T-helper 2 cell treated with Interferon-gamma antibody and Interleukin-4, amounts not matched to agents 5 μg/mL and 100 μg/mL, for 36 hours (primary cell): ENCODE measurements around the gene CPNE4.

Source experiments
- DNase-seq: peaks from one replicate; pipeline ENCODE4 v3.0.0; 2021; ENCODE audit warnings: low spot score
- H3K27ac Mint-ChIP-seq: one replicate; pipeline ENCODE4 v1.8.0; 2021; ENCODE audit warnings: mild to moderate bottlenecking, mixed read lengths
- H3K27me3 Mint-ChIP-seq: one replicate; pipeline ENCODE4 v1.8.0; 2021; ENCODE audit warnings: low read depth, mixed read lengths
- H3K36me3 Mint-ChIP-seq: one replicate; pipeline ENCODE4 v1.8.0; 2021; ENCODE audit warnings: low read depth, mixed read lengths
- H3K4me1 Mint-ChIP-seq: one replicate; pipeline ENCODE4 v1.8.0; 2021; ENCODE audit warnings: low read depth, mixed read lengths
- H3K4me3 Mint-ChIP-seq: one replicate; pipeline ENCODE4 v1.8.0; 2022; ENCODE audit warnings: mild to moderate bottlenecking, moderate library complexity, mixed read lengths
- H3K9me3 Mint-ChIP-seq: one replicate; pipeline ENCODE4 v1.8.0; 2021; ENCODE audit warnings: mixed read lengths

The CPNE4 gene

DNA sequence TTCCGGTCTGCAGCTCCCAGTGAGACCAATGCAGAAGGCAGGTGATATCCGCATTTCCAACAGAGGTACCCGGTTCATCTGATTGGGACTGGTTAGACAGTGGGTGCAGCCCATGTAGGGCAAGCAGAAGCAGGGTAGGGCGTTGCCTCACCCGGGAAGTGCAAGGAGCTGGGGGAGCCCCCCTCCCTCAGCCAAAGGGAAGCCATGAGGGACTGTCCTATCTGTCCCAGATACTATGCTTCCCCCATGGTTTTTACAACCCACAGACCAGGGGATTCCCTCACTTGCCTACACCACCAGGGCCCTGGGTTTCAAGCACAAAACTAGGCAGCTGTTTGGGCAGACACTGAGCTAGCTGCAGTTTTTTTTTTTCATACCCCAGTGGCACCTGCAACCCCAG, 71.8 kb downstream of the CPNE4 start:
- no peaks in the 10 kb centered on the region for H3K36me3 Mint-ChIP-seq
- DNase-seq, result no peak
- no peaks in the 10 kb centered on the region for H3K4me1 Mint-ChIP-seq
- H3K27ac Mint-ChIP-seq, result no peak overlapping the region
- no peaks in the 10 kb centered on the region for H3K27me3 Mint-ChIP-seq
- H3K9me3 Mint-ChIP-seq, result peaks cover 14% of the 10 kb centered on the region
- no peak overlapping the region for H3K4me3 Mint-ChIP-seq

DNA sequence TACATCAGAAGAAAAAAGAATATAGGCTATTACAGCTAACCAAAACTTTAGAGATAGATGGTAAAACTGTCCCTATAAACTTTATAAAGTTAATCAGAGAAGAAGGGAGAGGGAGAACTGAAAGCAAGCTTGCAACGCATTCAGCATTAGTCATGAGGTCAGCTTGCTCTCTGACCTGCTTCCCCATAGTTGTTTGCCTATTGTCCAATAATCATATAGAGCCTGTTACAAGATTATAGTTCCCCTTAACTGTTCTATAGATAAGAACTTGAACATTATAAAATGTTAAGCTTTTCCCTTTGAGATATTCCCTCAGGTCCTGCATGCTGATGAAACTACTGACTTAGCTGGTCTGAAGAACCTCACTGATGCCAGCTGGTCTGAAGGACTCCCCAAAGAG, 74.5 kb downstream of the CPNE4 start:
- no peak for DNase-seq
- Mint-ChIP-seq H3K4me1 (no peaks in the 10 kb centered on the region), H3K9me3 (peaks cover 2% of the 10 kb centered on the region), H3K27ac (no peak overlapping the region), H3K27me3 (no peaks in the 10 kb centered on the region), H3K4me3 (no peak overlapping the region), H3K36me3 (no peaks in the 10 kb centered on the region)

DNA sequence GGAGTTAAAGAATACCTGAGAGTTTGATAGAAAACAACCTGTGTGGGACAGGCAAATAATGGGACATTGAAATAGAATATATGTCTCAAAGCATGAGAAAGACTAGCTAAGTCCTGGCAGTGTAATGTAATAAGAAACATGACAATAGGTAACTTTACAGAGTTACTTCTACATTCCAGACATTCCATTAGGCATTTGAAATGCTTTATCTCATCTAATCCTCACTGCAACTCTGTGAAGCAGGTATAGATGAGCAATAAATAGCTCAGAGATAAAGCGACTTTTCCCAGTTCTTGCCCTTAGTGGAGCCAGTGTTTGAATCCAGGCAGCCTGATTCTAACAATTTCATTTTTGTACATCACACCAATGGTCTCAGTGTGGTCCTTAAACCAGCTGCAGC, 76.8 kb downstream of the CPNE4 start:
- Mint-ChIP-seq H3K36me3 (no peaks in the 10 kb centered on the region), H3K9me3 (no peaks in the 10 kb centered on the region)

DNA sequence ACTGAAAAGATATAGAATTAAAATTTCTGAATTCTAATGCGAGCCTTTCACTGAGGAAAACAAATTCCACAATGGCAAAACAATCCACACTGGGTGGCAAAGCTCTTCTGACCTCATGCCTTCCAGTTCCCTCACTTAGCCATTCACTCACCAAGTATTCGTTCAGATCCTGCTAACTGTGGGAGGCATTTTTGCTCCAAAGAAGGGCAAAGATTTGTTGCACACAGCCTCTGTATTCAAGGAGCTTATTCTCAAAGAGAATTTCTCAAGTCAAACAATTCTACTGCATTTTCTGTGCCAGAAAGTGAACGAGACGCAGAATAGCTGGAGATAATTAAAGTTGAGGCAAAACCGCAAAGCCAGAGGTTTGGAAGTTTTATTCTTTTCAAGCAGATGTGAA, 77.3 kb downstream of the CPNE4 start:
- H3K4me1 Mint-ChIP-seq, result no peaks in the 10 kb centered on the region
- no peaks in the 10 kb centered on the region for H3K9me3 Mint-ChIP-seq
- no peak for DNase-seq
- no peak overlapping the region for H3K4me3 Mint-ChIP-seq
- H3K27me3 Mint-ChIP-seq, result no peaks in the 10 kb centered on the region
- no peaks in the 10 kb centered on the region for H3K36me3 Mint-ChIP-seq
- H3K27ac Mint-ChIP-seq, result no peak overlapping the region

More for the DNA sequence above, 76.8 kb downstream of the CPNE4 start:
- Mint-ChIP-seq H3K27ac (no peak overlapping the region), H3K4me1 (no peaks in the 10 kb centered on the region), H3K4me3 (no peak overlapping the region), H3K27me3 (no peaks in the 10 kb centered on the region)
- no peak for DNase-seq

DNA sequence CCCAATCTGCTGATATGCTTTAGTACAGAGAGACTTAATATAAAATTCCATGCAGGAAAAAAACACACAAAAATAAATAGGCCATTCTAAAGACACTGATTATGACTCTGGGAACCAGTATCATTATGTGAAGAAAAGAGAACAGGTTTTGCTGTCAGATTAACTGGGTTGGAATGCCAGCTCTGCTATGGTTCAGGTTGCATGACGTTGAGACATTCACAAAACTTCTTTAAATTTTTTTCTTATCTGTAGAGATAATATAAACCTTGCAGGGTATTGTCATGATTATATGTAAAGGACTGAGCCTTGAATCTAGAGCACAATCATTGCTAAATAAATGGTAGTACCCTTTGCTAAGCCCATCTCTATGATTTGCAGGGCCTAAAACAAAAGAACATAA, 86.0 kb downstream of the CPNE4 start:
- DNase-seq, result no peak
- H3K27ac Mint-ChIP-seq, result no peak overlapping the region
- H3K9me3 Mint-ChIP-seq, result no peaks in the 10 kb centered on the region
- H3K4me1 Mint-ChIP-seq, result no peaks in the 10 kb centered on the region
- no peaks in the 10 kb centered on the region for H3K27me3 Mint-ChIP-seq
- H3K4me3 Mint-ChIP-seq, result no peak overlapping the region
- H3K36me3 Mint-ChIP-seq, result no peaks in the 10 kb centered on the region

DNA sequence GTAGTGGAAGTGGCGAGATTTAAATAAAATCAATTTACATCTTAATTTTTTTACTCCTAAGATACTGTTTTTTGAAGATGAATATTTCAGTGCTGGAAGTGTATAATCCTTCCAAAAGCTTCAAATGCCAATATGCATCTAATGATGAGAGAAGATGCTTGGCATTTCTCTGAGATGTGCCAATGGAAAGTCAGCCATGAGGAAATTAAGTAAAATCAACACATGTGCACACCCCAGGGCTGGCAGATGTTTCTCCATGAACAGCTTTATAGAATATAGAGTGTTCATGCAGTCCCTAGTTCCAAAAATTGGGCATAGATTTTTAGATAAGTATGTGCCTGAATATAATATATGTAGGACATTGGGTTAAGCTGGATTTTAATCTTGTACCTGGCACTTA, 90.1 kb downstream of the CPNE4 start:
- Mint-ChIP-seq H3K4me3 (no peak overlapping the region), H3K27me3 (no peaks in the 10 kb centered on the region), H3K36me3 (no peaks in the 10 kb centered on the region), H3K9me3 (no peaks in the 10 kb centered on the region), H3K4me1 (no peaks in the 10 kb centered on the region), H3K27ac (no peak overlapping the region)
- DNase-seq, result no peak

DNA sequence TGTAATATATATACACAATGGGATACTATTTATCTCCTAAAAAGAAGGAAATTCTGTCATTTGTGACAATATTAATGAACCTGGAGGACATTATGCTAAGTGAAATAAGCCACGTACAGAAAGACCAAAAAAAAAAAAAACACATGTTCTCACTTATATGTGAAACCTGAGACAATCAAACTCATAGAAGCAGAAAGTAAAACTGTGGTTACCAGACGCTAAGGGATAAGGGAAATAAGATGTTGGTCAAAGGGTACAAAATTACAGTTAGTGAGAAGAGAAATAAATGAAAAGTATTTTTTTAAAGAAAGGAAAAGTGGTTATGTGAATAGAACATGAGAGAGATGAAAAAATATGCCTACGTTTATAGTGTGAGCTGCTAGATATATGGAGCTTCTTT, 101.1 kb downstream of the CPNE4 start:
- no peaks in the 10 kb centered on the region for H3K36me3 Mint-ChIP-seq
- no peaks in the 10 kb centered on the region for H3K9me3 Mint-ChIP-seq
- no peak for DNase-seq
- H3K4me3 Mint-ChIP-seq, result no peak overlapping the region
- no peaks in the 10 kb centered on the region for H3K4me1 Mint-ChIP-seq
- no peak overlapping the region for H3K27ac Mint-ChIP-seq
- no peaks in the 10 kb centered on the region for H3K27me3 Mint-ChIP-seq

DNA sequence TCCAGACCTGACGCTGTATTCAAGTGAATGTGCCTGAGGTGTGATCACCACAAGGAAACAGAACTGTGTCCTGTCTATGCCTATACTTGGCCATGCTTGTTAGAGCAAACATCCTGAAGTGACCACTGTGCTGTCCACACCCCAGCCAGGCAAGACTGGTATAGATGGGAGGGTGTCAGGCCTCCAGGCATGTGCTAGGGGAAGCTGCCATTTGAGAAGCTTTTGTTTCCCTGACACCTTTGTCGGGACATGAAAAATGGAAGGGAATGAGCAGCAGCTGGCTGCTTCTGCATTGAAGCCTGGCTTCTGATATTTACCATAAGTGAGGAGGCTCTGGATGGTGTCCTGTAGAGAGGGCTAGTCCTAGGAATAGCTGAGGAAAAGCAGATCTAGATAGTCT, 106.2 kb downstream of the CPNE4 start:
- H3K9me3 Mint-ChIP-seq, result no peaks in the 10 kb centered on the region
- no peak overlapping the region for H3K27ac Mint-ChIP-seq
- DNase-seq, result no peak
- H3K27me3 Mint-ChIP-seq, result no peaks in the 10 kb centered on the region
- no peaks in the 10 kb centered on the region for H3K36me3 Mint-ChIP-seq
- H3K4me3 Mint-ChIP-seq, result no peak overlapping the region
- no peaks in the 10 kb centered on the region for H3K4me1 Mint-ChIP-seq

DNA sequence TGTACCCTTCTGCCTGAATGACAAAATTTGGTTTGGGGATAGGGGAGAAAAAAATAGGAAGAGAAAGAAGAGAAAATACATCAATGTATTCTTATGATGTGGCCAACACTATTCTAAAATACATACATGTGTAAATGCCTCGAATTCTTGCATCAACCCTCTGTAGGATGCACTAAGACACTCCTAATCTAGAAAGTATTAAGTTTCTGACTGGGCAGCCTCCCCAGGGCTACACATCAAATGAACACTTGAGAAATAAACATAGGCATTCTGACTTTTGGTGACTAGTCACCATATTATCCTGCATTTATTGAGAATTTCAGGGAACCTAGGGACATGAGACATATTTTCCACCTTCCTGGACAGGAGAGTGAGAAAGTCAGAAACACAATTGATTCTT, 109.2 kb downstream of the CPNE4 start:
- Mint-ChIP-seq H3K4me3 (no peak overlapping the region), H3K27ac (no peak overlapping the region), H3K27me3 (no peaks in the 10 kb centered on the region), H3K9me3 (no peaks in the 10 kb centered on the region), H3K4me1 (no peaks in the 10 kb centered on the region), H3K36me3 (no peaks in the 10 kb centered on the region)
- no peak for DNase-seq

DNA sequence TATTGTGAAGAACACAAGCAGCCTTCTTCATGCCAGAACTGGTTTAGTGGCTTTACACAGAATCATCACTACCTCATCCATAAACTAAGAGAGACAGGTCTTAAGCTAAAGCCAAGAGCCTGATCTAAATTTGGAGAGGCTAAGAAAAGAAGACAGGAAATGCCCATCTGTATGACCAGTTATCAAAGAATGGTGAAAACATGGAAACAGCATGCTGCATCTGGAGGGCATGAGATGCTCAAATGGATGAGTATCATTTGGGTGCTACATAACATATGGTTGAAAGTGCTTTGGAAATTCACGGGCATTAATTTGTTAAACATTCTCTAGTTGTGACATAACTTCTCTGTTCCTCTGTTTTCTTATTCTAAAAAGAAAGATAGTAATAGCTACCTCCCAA, 112.5 kb downstream of the CPNE4 start:
- Mint-ChIP-seq H3K27me3 (no peaks in the 10 kb centered on the region), H3K4me3 (no peak overlapping the region), H3K36me3 (no peaks in the 10 kb centered on the region), H3K27ac (no peak overlapping the region), H3K9me3 (no peaks in the 10 kb centered on the region), H3K4me1 (no peaks in the 10 kb centered on the region)
- no peak for DNase-seq

DNA sequence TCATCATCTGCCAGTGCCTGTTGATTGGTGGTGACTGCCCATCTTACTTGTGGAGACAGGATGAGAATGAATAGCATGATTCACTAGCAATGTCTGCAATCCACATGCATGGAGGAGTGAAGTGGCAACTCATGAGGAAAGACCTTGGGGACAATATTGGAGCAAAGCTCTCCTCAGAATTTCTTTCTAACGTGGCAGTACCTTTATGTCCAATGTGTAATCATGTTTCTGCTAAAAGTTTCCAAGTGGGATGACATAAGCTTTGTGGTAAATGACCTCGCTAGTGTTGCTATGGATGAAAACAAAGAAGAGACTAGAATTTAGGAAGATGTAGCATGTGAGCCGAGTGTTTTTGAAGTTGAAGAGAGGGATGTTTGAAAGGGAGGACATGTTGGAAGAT, 117.8 kb downstream of the CPNE4 start:
- H3K4me3 Mint-ChIP-seq, result no peak overlapping the region
- H3K4me1 Mint-ChIP-seq, result no peaks in the 10 kb centered on the region
- DNase-seq, result no peak
- H3K27me3 Mint-ChIP-seq, result no peaks in the 10 kb centered on the region
- H3K9me3 Mint-ChIP-seq, result no peaks in the 10 kb centered on the region
- no peak overlapping the region for H3K27ac Mint-ChIP-seq
- H3K36me3 Mint-ChIP-seq, result no peaks in the 10 kb centered on the region

DNA sequence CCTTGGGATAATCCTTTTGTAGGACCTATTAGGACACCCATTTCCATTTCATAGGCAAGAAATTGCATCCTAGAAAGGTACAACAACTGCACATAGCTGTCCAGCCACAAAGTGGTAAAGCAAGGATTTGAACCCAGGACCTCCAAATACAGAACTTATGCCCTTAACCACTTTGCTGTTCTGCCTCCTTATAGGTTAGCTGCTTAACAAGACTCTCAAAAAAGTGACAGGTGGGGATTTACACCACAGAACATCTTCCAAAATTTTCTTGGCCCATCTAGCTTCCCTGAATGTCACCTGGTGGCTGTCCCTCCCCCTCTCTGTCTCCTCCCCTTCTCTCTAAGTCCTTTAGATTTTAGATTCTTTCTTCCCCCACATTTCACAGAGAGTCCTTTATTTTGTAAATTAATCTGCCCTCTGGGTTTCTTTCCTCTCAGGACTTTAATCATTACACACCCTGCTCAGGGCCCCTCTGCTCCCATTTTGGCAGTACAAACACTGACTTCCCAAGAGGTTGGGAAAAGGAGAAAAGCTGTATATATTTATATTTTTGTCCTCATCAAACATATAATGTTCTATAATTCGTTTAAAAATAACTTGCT, 120.6 kb downstream of the CPNE4 start:
- Mint-ChIP-seq H3K4me1 (no peaks in the 10 kb centered on the region), H3K36me3 (no peaks in the 10 kb centered on the region), H3K4me3 (no peak overlapping the region), H3K9me3 (no peaks in the 10 kb centered on the region), H3K27me3 (no peaks in the 10 kb centered on the region), H3K27ac (no peak overlapping the region)
- DNase-seq, result no peak

DNA sequence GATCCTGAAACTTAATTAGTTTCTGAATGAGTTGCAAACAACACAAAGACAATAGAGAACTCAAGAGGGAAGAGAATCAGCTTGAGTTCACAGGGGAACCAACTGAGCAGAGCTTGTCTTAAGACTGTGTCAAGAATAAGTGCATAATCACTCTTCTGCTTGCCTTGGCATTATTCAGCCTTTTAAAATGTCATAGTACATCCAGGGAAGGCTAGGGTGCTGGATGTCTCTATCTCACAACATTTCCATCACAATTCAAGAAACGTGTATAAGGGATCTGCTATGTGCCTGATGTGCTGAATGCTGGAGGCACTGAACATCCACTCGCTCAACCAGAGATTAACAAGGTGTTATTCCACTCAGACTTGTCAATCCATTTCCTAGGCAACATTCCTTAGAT, 122.6 kb downstream of the CPNE4 start:
- no peaks in the 10 kb centered on the region for H3K36me3 Mint-ChIP-seq
- no peak overlapping the region for H3K4me3 Mint-ChIP-seq
- no peaks in the 10 kb centered on the region for H3K9me3 Mint-ChIP-seq
- DNase-seq, result no peak
- no peak overlapping the region for H3K27ac Mint-ChIP-seq
- no peaks in the 10 kb centered on the region for H3K27me3 Mint-ChIP-seq
- no peaks in the 10 kb centered on the region for H3K4me1 Mint-ChIP-seq

DNA sequence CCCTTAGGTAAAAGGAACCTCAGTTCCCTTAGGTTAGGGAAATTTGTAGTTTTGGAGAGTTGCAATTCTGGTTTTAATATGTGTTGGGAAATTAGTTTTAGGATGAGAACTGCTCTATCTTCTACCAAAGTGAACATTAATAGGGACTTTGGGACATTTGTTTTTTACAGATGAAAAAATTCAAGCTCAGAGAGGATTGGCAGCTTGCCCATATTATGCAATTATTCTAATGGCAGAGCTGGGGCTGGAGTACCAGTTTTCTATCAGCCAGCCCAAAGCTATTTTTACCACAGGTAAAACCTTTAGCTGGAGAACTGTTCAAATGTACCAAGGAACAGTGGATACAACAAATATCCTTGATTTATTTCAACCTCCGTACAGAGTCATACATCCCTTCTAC, 127.0 kb downstream of the CPNE4 start:
- no peak overlapping the region for H3K4me3 Mint-ChIP-seq
- H3K36me3 Mint-ChIP-seq, result no peaks in the 10 kb centered on the region
- no peaks in the 10 kb centered on the region for H3K27me3 Mint-ChIP-seq
- no peaks in the 10 kb centered on the region for H3K9me3 Mint-ChIP-seq
- DNase-seq, result no peak
- H3K27ac Mint-ChIP-seq, result no peak overlapping the region
- H3K4me1 Mint-ChIP-seq, result no peaks in the 10 kb centered on the region

DNA sequence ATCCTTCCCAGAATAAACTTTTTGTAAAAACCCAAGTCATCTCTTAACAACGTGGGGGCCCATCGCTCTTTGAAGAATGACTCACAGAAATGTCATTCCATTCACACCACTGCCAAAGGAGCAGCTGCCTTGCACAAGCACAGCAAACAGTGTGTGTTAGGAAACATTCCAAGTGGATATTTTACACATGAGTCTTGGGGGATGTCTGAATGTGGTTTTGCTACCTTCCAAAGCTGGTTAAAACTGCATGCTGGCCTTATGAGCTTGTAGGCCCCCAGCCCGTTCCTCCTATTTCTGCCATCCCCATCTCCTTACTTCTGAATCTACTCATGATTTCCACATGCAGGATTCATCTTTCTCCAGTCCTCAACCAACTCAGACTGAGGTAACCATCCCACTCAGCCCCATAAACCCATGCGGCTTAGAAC, 130.8 kb downstream of the CPNE4 start:
- DNase-seq, result no peak
- Mint-ChIP-seq H3K27me3 (no peaks in the 10 kb centered on the region), H3K4me3 (no peak overlapping the region), H3K27ac (no peak overlapping the region), H3K36me3 (no peaks in the 10 kb centered on the region), H3K9me3 (no peaks in the 10 kb centered on the region), H3K4me1 (no peaks in the 10 kb centered on the region)
